DMS79 (cell line): ENCODE results near the gene EXOC6B.

Experiments used
- DNase-seq: peaks from one replicate; lab custom pipeline; 2025; lab: John Stamatoyannopoulos, UW

EXOC6B gene

DNA sequence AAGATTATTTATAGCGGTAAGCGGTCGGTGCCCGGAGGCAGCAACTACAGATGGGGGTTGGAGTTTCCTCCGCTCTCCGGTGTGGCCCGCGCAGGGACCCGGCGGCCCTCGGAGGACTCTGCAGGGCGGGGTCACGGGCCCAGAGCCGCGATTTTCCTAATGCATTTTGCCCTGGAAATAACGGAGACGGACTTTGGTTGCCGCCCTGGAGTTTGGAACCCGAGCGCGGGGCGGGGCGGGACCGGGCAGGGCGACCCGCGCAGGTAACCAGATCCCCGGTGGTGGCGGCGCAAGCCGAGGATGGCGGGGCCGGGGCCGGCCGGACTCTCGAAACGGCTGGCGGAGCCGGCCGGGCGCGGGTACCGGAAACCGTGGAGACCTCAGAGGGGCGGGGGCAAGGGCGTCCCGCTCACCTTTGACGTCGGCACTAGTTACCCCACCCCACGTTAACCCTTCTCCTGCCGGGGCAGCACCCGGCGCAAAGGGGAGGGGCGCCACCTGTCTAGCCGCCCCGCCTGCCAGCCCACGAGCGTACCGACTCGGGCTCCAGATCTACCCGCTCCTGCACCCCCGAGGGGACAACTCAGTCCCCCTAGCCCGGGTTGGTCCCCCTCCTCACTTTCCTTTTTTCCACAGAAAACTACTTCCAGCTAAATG lies 681.1 kb downstream of the EXOC6B start:
- DNase-seq = peak; percentile 46

DNA sequence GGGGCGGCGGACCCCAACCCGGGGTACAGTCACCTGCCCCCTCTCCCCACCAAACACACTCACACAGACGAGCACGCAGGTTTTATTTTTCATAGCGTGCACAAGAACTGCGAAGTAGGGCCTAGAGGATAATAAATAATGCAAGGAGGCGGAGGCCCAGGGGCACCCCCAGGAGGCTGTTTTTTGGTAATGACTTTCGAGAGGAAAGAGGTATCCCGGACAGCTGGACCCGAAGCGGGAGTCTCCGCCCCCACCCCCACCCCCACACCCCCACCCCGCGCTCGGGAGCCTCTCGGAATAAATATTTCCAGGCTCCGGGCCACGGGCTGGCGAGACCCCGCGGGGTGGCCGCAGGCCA lies 681.6 kb downstream of the EXOC6B start:
- no peak for DNase-seq

DNA sequence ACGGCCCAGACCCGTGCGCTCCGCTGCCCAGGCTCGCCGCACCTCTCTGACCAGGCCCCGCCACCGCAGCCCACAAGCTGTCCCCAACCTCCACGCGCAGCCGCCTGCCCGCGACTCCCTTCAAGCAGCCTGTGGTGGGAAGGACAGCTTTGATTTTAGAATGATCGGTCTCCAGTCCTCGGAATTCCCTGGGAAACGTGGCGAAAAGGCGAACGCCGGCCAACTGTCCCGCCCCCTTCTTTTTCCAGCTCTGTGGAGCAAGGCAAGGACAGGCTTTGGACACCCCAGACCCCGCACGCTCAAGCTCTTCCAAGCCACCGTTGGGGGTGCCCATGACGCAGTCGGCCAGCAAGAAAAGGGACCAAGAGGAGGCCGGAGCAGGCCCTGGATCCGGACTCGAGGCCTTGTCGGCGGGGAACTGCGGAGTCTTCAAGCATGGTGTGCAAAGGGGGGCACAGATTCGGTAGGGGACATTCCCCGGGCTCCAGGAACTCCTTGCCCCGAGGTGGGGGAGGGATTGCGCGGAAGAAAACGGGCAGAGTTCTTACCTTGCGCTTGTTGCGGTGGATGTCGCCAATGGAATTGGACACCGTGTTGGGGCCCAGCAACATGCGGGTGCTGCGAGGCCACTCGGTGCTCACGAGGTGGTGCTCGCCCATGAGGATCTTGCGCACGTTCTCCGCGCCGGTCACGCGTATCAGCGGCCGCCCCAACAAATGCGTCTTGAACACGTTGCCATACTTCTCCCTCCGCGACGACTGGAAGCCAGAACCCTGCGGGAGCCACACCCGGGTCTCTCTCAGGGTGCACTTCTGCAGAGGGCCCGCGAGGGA lies 682.2 kb downstream of the EXOC6B start:
- no peak for DNase-seq

DNA sequence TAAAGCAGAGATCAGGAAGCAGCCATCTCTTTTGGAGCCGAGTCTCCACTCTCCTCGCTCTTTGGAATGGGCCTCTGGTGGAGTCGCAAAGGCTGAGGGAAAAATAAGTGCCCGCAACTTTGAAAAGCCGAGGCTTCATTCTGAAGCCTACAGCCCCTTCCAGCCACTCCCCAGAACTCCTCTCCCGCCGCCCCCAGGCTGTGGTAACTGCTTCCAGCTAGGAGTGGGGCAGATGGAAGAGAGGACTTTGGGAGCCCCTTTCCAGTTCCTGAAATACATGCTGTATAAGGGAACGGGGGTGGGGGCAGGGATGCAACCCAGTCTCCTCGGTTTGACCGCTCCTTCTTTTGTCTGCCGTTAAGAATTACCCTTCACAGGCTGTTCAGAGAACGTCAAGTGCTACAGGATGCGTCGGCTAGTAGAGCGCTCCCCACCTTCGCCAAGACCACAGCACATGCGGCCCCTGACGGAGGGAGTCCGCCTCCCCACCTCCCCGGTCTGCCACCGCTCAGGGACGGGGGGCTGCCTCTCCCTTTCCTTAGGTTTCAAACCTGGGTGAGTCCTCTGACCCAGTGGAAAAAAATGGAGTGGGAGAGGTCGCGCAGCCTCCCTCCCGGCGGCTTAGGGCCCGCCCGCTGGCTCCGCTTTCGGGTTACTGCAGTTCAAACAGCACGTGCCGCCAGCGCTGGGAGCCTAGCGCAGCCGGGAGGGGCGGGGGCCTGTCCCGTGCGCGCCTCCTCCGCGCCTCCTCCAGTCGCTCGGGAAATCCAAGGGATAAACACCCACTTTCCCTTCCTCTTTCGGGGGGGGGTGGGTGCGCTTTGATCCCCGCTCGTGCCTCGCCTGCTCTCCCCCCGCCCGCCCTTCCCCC lies 683.0 kb downstream of the EXOC6B start:
- DNase-seq = no peak

DNA sequence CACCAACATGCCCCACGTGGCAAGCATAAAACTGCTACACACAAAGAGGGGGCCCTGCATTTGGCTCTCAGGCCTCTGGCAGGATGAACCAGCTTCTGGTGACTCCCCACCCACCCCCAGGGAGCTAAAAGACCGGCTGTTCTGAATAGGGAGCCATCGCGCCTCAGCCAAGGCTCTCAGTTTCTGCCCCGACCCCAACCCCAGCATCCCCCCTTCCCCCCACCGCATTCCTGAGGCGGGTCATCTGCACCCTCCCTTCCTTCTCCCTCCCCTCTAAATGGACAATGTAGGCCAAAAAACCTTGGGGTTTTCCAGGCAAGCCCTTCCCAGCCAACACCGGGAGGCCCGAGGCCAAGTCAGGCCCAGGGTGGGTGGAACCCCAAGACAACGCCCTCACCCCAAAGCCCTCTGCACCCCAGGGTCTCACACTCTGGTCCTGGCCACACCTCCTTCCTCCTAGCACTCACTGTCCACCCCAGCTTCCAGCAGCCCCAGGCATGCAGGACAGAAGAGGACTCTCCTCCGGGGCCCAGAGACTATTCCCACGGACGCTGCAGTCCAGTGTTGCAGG lies 683.9 kb downstream of the EXOC6B start:
- no peak for DNase-seq

DNA sequence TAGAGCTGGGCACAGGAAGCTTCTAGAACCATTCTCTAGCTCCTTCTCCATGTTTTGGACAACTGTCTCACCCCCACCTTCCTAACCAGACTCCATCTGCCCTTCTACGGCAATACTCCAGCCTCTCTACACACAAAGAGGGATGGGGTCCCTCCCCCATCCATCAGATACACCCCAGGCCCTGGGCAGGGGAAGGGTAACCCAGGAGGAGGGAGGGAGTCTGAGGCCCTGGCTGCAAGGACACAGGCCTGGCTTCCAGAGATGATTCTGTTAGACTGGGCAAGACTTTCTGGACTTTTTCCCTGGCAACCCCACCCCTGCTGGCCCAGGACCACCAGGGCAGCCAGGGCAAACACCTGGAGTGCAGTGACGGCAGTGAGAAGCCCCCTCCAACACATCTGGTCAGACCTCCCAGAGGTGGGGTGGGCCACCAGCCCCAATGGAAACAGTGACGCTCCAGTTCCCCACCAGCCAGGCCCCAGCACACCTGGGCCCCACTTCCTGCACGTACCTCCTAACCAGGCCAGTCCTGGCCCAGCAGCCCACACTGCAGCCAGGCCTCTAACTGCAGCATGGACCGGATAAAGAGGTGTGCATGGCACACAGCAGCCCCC lies 684.7 kb downstream of the EXOC6B start:
- DNase-seq = no peak

DNA sequence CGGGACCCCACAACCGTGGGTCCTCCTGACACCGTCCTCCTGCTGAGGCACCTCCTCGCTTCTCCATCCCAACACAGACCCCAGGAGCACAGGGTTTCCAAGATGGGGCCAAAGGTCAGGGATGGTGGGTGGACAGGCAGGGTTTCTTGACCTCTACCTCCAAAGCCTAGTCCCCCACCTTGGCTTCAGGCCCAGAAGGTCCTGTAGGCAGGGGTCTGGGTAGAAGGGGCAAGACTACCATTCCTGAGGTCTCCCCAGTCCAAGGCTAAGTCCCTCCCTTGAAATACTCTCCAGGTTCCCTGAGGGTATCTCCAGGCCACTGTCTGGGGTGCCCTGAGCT lies 685.2 kb downstream of the EXOC6B start:
- DNase-seq = no peak

DNA sequence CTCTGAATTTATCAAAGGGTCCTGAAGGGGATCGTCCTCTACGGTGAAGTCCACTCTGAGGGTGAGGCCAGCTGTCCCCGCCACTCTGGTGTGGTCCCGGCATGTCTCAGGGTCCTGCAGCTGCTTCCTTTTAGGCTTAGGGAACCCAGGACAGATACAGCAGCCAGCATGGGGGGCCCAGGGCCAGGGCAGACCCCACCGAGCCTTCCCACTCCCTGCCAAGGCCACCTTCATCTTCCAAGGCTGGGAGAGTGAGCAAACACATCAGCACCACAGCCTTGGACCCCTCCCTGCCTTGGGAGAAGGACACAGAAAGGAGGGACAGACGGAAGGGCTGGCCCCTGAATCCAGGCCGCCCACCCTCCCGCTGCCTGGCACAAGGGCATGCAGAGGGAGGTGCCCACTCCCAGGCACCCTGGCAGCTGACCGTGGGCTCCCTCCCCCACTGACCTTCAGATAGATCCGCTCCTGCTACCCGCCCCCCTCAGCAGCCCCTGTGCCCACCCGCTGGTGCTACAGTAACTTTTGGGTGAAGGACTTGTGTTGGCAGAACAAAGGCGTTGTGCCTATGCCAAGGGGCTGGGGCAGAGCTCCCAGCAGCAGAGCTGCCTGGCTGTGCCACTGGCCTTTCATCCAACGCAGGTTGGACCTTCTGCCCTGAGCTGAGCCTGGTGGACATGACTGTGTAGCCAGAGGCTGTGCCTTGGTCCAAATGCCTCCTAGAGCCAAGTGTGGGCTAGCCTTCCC lies 685.8 kb downstream of the EXOC6B start:
- DNase-seq = no peak

DNA sequence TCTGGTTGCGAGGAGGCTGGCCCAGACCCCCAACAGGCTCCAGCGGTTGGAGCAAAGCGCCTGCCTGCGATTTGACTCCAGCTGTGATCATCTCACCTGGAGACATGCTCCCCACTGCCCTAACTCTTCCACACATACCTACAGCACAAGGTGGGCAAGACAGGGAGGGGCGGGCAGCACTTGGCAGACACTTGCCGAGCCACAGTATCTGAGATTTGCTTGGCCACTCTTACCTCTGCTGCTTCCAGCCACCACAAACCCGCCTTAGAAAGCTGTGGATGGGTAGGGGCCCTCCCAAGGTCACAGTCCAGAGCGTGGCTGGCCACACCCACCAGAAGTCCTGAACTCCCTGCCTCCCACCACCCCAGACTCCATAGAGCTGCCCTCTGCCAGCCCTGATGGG lies 686.4 kb downstream of the EXOC6B start:
- no peak for DNase-seq

DNA sequence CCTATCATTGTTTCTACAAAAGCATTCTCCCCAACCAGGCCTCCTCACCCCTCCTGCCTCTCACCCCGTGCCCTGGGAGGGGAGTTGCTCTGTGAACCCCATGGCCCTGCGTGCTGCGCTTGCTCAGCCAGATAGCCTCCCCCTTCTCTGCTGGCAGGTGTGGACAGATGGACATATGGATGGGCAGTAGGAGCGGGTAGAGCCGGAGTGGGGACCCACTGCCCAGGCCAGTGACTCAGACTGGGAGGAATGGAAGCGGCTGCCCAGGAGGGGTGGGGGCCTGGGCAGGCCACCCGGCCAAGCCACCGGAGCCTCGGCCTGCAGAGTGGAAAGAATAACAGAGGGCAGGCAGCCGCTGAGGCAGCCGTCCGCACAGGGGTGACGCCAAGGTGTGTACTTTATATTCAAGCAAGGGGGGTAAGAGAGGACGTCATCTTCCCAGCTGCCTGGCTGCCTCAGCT lies 686.9 kb downstream of the EXOC6B start:
- no peak for DNase-seq

DNA sequence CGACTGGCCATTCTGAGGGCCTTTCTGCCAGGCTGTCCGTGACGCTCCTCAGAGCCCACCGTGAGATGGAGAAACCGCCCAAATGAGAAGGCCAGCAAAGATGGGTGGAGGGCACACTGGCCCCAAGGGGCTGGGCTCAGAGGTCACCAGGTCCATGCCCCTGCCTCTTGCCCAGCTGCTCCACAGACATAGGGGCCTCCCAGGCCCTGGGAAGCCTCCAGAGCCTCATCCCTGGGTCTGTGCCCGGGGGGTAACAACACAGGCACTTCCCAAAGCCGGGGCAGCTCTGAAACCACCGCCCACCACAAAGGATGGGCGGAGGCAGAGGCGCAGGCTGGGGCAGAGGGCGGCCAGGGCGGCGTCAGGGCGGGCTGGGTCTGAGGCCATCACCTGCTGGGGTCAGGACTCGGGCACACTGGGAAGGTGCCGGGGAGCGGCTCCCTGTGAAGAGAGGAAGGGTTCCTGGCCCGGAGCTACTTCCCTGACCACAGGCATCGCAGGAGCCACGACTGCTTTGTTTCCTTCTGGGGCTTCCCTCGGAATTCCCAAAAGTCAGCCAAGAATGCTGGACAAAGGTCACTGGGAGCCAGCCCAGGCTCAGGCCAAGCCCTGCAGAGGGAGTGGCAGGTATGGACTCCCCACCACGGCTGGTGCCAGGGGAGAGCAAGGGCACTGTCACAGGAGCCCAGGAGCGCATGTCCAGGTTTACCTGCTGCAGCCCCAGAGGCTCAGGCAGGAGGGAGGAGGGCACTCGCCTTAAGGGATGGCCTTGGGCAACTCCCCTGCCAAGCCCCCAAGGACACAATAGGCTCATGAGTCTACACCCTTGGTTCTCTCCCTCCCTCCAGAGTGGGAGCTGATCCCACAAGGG lies 687.6 kb downstream of the EXOC6B start:
- no peak for DNase-seq

DNA sequence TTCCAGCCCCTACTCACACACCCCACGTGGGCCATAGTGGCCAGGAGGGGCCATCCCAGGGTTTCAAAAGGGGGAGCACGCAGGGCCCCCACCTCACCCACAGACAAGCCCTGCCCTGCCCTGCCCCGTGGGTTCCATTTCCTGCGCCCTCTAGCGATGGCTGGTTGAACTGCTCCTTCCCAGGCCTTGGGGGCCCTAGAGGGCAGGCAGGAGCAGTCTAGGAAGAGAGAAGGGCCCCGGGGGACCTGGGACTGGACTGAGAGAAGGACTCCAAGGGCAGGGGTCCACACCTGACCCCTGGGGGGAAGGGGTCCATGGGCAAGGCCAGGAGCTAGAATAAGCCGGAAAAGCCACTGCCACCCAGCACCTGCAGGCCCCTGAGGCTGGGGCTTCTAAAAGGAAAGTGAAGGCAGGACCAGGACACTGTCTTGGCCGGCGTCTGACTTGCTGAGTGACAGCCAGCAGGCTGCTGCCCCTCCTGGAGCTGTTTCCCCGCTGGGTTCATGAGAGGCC lies 688.3 kb downstream of the EXOC6B start:
- no peak for DNase-seq

DNA sequence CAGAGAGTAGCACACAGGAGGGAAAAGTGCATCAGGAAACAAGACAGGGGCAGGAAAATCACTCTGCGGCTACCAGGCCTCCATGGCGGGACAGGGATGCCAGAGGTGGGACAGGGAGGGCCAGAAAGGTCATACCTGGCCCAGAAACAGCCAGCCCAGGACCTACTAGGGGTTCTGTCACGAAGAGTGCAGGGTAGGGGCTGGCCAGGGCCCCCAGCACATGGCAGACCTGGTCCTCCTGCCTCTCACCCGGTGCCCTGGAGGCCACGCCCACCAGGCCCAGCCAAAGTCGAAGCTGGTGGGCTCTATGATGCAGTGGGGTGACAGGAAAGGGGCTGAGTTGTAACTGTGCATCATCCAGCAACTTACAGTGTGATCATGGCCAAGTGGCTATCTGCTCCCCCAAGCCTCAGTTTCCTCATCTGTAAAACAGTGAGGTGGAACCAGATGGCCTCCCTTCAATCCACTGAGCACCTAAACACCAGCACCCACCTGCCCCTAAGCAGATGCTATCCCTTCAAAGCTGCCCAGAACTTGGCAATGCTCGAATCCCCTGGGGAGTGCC lies 688.8 kb downstream of the EXOC6B start:
- DNase-seq = no peak

DNA sequence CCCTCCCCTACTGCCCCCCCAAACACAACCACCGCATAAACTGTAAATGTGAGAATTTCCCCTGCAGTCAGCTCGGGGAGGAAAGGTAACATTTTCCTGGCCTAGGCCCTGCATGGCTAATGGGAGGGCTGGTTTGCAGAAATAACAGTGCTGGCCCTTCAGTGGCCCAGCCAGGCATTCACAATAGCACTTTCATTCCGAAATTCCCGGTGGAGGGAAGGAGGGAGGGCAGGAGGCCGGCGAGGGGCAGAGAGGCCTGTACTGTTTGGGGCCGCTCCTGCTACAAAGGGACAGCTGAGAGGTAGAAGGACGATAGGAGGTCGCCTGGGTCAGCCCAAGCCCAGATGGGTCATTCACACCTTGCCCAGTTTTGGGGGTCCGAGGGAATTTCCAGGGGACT lies 689.5 kb downstream of the EXOC6B start:
- no peak for DNase-seq

DNA sequence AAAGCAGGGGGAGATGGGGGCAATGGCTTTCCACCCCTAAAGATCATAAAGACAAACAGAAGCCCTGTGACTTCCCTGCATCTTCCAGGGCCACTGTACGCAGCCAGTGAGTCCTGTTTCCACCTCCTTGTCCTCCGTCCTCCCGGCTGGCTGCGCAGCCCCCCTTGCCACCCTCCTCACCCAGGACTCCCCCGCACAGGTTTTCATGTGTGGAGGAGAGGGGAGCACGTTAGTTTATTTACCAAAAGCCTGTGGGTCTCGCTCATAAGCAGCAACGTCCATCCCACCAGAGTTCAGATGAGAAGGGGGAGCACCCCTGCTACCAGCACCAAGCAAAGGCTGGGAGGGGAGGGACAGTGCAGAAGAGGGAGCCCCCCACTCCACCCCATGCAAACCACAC lies 689.9 kb downstream of the EXOC6B start:
- no peak for DNase-seq

DNA sequence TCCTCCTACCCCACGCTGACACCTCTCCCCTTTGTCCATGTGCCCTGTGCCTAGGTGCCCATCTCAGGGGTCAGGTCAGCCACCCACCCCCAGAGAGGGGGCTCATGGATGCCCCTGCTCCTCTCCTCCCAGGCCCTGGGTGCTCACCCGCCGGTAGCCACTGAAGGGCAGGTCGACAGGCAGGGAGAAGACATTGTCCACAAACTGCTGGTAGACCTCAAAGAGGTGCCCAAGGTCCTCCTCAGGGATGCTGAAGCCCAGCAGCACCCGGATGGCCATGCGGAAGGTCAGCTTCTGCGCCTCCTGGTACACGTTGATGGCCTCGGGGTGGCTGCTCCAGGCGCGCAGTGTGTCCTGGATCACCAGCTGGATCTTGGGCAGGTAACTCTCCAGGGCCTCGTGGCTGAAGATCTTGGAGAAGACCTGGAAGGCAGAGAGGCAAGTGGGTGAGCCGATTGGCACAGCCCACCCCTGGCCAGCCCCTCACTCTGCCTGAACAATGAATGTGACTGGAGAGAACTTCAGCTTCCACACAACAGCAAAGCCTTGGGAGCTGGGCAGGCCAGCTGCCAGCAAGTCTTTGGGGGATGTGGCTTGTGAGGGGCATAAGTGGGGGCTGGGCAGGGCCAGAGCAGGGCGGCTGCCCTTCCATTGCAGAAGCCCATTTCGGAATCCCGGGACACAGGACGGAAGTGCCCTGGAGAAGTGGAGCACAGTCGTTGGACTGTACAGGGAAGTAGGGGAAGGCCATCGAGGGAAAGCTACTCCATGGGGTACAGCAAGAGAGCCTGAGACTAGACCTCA lies 690.6 kb downstream of the EXOC6B start:
- DNase-seq = no peak

DNA sequence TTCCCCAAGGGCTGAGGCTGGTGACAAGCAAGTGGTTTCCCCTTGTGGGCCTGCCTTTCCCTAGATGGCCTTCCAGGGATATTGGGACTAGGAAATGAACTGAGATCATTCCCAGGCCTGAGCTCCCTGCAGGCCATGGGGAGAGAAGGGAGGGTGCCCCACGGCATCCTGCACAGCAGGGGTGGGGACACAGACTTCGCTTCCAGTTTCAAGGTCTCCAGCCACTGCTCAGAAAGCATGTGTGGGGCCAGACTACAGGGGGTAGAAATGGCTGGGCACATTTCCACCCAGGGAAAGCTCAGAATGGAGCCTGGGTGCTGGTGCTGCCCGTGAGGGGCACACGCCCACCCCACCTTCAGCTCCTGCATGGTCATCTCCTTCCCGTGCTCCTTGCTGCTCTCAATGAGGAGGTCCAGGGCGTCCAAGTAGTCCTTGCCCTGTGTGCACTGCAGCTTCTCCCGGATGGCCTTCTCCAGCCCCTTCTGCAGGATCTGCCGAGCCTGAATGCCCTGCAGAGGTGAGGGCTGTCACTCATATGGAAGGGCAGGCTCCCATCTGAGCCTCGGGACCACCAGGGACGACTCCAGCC lies 691.3 kb downstream of the EXOC6B start:
- no peak for DNase-seq

DNA sequence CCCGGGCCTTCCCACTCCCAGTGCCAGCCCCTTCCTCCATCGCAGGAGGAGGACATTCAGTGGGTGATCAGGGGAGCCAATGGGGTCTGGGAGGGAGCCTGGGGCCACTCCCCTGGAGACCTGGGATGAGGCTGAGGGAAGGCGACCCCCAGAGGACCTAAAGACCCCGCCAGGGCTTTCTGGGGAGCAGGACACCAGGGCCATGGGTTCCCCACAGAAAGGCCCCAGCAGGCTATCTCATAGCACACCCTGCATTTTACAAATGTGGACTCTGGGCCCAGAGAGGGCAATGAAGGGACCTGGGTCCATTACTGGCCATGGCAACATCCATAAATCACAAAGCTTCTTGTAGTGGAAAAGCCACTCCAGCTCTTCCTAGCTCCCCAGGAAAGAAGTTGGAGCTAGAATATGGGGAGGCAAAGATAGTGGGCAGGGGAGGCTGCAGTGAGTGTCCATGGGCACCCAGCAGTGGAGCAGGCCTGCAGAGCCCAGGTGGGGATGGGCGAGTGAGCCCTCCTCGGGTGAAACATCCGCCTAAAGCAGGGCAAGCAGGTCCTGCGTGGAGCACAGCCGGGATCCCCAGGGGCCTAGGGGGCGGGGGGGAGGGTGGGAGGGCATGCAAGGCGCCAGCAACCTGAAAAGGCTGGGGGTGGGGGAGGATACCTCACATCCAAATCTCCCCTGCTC lies 692.0 kb downstream of the EXOC6B start:
- no peak for DNase-seq
